Thoracic aorta (tissue), 2 donors: ENCODE measurements around the gene PLCL2. TPM values are rescaled to one million over a fixed set of nuclear protein-coding genes. Genes with fewer than 3 reads are reported as not detected.

Source experiments
- ATAC-seq: fragments of 150-250 bp; one replicate; pipeline ENCODE4 v1.8.0; 2017; ENCODE audit warnings: low read depth; ENCODE audit not compliant: insufficient number of reproducible peaks, low FRiP score
- DNase-seq: peaks from one replicate; pipeline ENCODE4 v3.0.0-alpha.2; 2020; ENCODE audit warnings: low spot score
- H3K27ac ChIP-seq, 2 donors: fragments of 200-600 bp; sonication (generic); 1 replicate in 1 of 2; 2 replicates in 1 of 2; pipeline ENCODE4 v1.5.1; 2016; ENCODE audit warnings: mild to moderate bottlenecking in 2 of 2, moderate library complexity in 2 of 2
- H3K27me3 ChIP-seq: fragments of 200-600 bp; sonication (generic); replicated peaks from 2 replicates; pipeline ENCODE4 v1.6.0; 2016; ENCODE audit warnings: mild to moderate bottlenecking; ENCODE audit not compliant: insufficient read depth
- H3K36me3 ChIP-seq: fragments of 200-600 bp; sonication (generic); one replicate; pipeline ENCODE4 v1.5.1; 2016
- H3K4me1 ChIP-seq, 2 donors: fragments of 200-600 bp; sonication (generic); 1 replicate in 1 of 2; 2 replicates in 1 of 2; pipeline versions ENCODE4 v1.5.1 to v1.6.0; 2016; ENCODE audit warnings: low read depth in 2 of 2, mild to moderate bottlenecking in 1 of 2; ENCODE audit not compliant: control insufficient read depth in 1 of 2
- H3K4me3 ChIP-seq: fragments of 200-600 bp; sonication (generic); 2 replicates; pipeline ENCODE4 v1.5.1; 2016; ENCODE audit warnings: mild to moderate bottlenecking
- H3K9me3 ChIP-seq: fragments of 200-600 bp; sonication (generic); 2 replicates; pipeline ENCODE4 v1.5.1; 2016
- CTCF ChIP-seq: fragments of 200-600 bp; sonication (generic); IDR thresholded peaks from one replicate; pipeline ENCODE4 v1.5.1; 2019; ENCODE audit warnings: antibody characterized with exemption
- total RNA-seq, 2 donors: library from RNA; depleted of rRNA; stranded (reverse); fragments of >200 nt; gene quantifications; one replicate each; pipeline versions ENCODE4 v1.1.0 to v1.2.3, GENCODE V29; 2016

Gene PLCL2
- total RNA-seq, 2 donors from 2014 or later: 6.9 to 17.1 TPM

- DNase-seq (no peak), ATAC-seq (no peak)
- Histone ChIP-seq H3K36me3 (no peaks in the 10 kb centered on the region), H3K27ac (no peak overlapping the region), H3K27me3 (no peaks in the 10 kb centered on the region), H3K9me3 (peaks cover 7% of the 10 kb centered on the region), H3K4me3 (no peak overlapping the region), H3K4me1 (peaks cover 0 to 9% of the 10 kb centered on the region in 2 donors)
- no peak for TF ChIP-seq CTCF
These were observed 170.2 kb downstream of the PLCL2 start for GRCh38 chr3:17054982-17055343.

- Histone ChIP-seq H3K4me3 (no peak overlapping the region), H3K9me3 (peaks cover 7% of the 10 kb centered on the region), H3K36me3 (no peaks in the 10 kb centered on the region), H3K27ac (no peak overlapping the region), H3K4me1 (peaks cover 0 to 9% of the 10 kb centered on the region in 2 donors), H3K27me3 (no peaks in the 10 kb centered on the region)
- ATAC-seq (no peak), DNase-seq (no peak)
- no peak for TF ChIP-seq CTCF
These were observed 170.9 kb downstream of the PLCL2 start for GRCh38 chr3:17055374-17056276.

GRCh38 chr3:17057321-17057720 lies 172.6 kb downstream of the PLCL2 start:
- H3K36me3 ChIP-seq: no peaks in the 10 kb centered on the region
- TF ChIP-seq CTCF: no peak
- H3K27ac ChIP-seq: no peak overlapping the region
- H3K4me3 ChIP-seq: no peak overlapping the region
- ATAC-seq (no peak), DNase-seq (no peak)
- peaks cover 0 to 12% of the 10 kb centered on the region in 2 donors for H3K4me1 ChIP-seq
- H3K27me3 ChIP-seq: no peaks in the 10 kb centered on the region
- H3K9me3 ChIP-seq: peaks cover 7% of the 10 kb centered on the region

- H3K27ac ChIP-seq: no peak overlapping the region
- no peaks in the 10 kb centered on the region for H3K9me3 ChIP-seq
- DNase-seq: no peak
- no peaks in the 10 kb centered on the region for H3K27me3 ChIP-seq
- H3K36me3 ChIP-seq: no peaks in the 10 kb centered on the region
- H3K4me1 ChIP-seq: peaks cover 0 to 16% of the 10 kb centered on the region in 2 donors
- H3K4me3 ChIP-seq: no peak overlapping the region
- no peak for ATAC-seq
- no peak for TF ChIP-seq CTCF
These were observed 175.3 kb downstream of the PLCL2 start for GRCh38 chr3:17059989-17060550.

GRCh38 chr3:17061005-17061404 lies 176.2 kb downstream of the PLCL2 start:
- no peak overlapping the region for H3K4me3 ChIP-seq
- H3K27ac ChIP-seq: no peak overlapping the region
- no peaks in the 10 kb centered on the region for H3K36me3 ChIP-seq
- no peak for TF ChIP-seq CTCF
- DNase-seq: no peak
- H3K4me1 ChIP-seq: peaks cover 0 to 7% of the 10 kb centered on the region in 2 donors
- ATAC-seq: no peak
- no peaks in the 10 kb centered on the region for H3K27me3 ChIP-seq
- H3K9me3 ChIP-seq: no peaks in the 10 kb centered on the region
